MM.1S (cell line): ENCODE results near the gene ISY1.

Source experiments
- CTCF ChIP-seq: fragments of 300-600 bp; sonication (generic); IDR thresholded peaks from 2 replicates; pipeline ENCODE4 v1.5.1; 2016; ENCODE audit warnings: antibody characterized with exemption, low read length, mixed read lengths
- EZH2 ChIP-seq: fragments of 300-600 bp; sonication (generic); optimal IDR thresholded peaks from 2 replicates; pipeline ENCODE3; 2017; ENCODE audit warnings: low read depth, mild to moderate bottlenecking, antibody characterized with exemption, low read length, mixed read lengths
- EZH2phosphoT487 ChIP-seq: fragments of 300-600 bp; sonication (generic); IDR thresholded peaks from 2 replicates; pipeline ENCODE4 v1.6.1; 2018; ENCODE audit warnings: antibody characterized with exemption, low read length

- TF ChIP-seq CTCF, result no peak
- no peak for TF ChIP-seq EZH2
- TF ChIP-seq EZH2phosphoT487, result no peak
Measured at GRCh38 chr3:129195731-129196256, 34.9 kb upstream of the ISY1 start.
